ENCODE data around the gene TBC1D4.

TBC1D4 gene

GRCh38 chr13:75467040-75467728 lies 14.8 kb downstream of the TBC1D4 start:
- no peak for TF ChIP-seq CTCF (IDR thresholded peaks at IDR 0.05; ENCODE audit: borderline replicate concordance, insufficient read depth, low read depth, low read length)
- no peak overlapping the region for H3K4me3 ChIP-seq (ENCODE audit: low read depth, low read length)

DNA sequence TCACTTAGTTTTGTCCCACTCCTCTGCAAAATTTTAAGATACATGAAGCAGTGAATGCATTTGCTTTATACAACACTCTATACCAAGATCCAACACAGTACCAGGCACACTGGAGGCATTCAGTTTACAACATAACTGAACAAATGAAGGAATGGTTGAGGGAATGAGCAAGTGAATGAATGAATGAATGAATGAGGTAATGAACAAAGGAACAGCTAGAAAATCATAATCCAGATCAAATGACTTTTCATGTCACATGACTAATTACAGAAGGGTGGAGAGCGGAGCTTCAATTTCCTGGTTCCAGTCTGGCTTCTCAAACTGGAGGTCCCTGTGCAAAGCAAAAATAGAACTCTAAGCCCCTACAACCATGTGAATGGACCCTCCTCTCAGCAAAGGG lies 16.7 kb downstream of the TBC1D4 start:
- no peak overlapping the region for H3K4me3 ChIP-seq (ENCODE audit: low read depth, low read length)
- TF ChIP-seq CTCF (IDR thresholded peaks at IDR 0.05; ENCODE audit: borderline replicate concordance, insufficient read depth, low read depth, low read length) = no peak

DNA sequence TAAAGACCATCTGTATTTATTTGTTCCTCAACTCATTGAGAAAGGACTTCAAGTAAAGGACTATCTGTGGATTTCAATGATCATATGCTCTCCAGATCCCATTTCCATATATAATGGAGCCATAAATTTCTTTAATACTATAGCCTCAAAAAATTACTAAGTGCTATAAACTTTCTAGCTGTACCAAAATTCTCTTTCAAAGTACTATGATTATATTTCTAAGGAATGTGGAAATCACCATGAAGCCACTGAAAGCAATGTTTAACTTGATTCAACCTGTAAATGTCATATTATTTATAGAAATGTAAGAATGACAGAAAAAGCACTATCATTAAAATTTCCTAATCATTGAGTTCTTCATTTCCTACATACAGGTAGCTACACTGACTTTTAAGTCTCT lies 20.7 kb downstream of the TBC1D4 start:
- no peak overlapping the region for H3K4me3 ChIP-seq (ENCODE audit: low read depth, low read length)
- no peak for TF ChIP-seq CTCF (IDR thresholded peaks at IDR 0.05; ENCODE audit: borderline replicate concordance, insufficient read depth, low read depth, low read length)

GRCh38 chr13:75460644-75461043 lies 21.3 kb downstream of the TBC1D4 start:
- TF ChIP-seq CTCF (IDR thresholded peaks at IDR 0.05; ENCODE audit: borderline replicate concordance, insufficient read depth, low read depth, low read length) = no peak
- H3K4me3 ChIP-seq (ENCODE audit: low read depth, low read length) = no peak overlapping the region

DNA sequence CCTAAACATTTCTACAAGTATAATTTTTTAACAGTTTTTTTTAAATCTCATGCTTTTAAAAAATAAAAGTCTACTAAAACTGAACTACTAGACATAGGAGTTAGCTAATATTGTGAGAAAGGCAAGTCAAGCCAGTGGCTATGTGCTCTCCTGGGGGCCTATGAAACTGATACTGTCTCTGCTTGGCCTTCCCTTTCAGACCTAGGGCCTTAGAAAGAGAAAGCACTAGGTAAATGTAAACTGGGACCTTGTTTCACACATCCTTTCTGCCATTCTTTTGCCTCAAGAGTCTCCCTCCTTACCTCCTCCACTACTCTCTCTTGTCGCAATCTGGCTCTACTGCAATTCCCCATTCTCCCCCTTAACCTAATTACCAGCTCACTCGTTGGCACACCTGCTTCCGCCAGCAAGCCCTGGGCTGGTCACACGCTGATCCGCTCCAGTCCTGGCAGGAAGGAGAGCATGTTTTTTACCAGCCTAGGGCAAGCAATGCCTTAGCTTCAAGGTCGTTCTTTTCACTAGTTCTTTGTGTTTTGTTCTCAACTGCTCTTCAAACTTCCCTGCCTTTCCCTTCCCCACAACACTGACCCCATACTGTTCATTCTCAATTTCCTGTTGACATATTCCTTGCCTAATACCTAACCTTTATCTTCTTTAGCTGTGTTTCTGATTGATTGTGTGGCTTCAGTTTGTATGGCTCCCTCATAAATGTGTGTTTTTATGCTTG lies 23.1 kb downstream of the TBC1D4 start:
- TF ChIP-seq CTCF (IDR thresholded peaks at IDR 0.05; ENCODE audit: borderline replicate concordance, insufficient read depth, low read depth, low read length) = no peak
- no peak overlapping the region for H3K4me3 ChIP-seq (ENCODE audit: low read depth, low read length)

DNA sequence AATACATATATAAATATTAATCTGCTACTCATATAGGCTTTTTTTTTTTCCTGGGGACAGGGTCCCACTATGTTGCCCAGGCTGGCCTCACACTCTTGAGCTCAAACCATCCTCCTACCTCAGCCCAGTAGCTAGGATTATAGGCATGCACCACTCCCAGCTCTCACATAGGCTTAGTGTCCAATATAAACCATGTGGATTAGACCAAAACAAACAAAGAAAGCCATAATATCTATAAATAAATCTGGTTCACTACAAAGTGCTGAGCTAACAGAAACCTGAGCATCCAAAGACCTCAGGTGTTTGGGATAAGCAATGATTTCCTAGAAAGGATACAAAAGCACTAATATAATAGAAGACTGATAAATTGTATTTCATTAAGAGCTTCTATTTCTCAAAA lies 26.0 kb downstream of the TBC1D4 start:
- H3K4me3 ChIP-seq (ENCODE audit: low read depth, low read length) = no peak overlapping the region
- TF ChIP-seq CTCF (IDR thresholded peaks at IDR 0.05; ENCODE audit: borderline replicate concordance, insufficient read depth, low read depth, low read length) = no peak

- no peak for TF ChIP-seq CTCF (IDR thresholded peaks at IDR 0.05; ENCODE audit: borderline replicate concordance, insufficient read depth, low read depth, low read length)
- H3K4me3 ChIP-seq (ENCODE audit: low read depth, low read length) = no peak overlapping the region
These were observed 27.5 kb downstream of the TBC1D4 start for GRCh38 chr13:75454497-75454896.
